ENCODE data around the gene VEZT.
A peak's percentile ranks its signal among the peaks of the same experiment; 100 is the strongest.
"Not testable (repeated sequence)": the region's sequence is repeated elsewhere in the genome, so short reads cannot be mapped to it uniquely, and the experiment has no call there.

Gene VEZT

GRCh38 chr12:95193139-95193538 is 24.5 kb upstream of the VEZT start:
- TF ChIP-seq Cebpa-rat (IDR thresholded peaks at IDR 0.05), result no peak
- Histone ChIP-seq H3K27ac (no peak overlapping the region), H3K4me3 (no peak overlapping the region), H3K4me2 (no peak overlapping the region), H3K9me3 (replicated peaks in 1 of 11) (peaks cover 0 to under 1% (median 0%) of the 10 kb centered on the region in 11 experiments; a peak in 1 of 22 replicates), H3K27me3 (no peaks in the 10 kb centered on the region), H3K36me3 (0 out of 22 replicates have a peak, but pooled peaks cover 0 to under 1% (median 0%) of the 10 kb centered on the region in 11 experiments), H4K20me1 (no peaks in the 10 kb centered on the region), H3K9ac (no peak overlapping the region), H3K4me1 (peaks cover 0 to 11% (median 3%) of the 10 kb centered on the region in 10 experiments; a peak in 6 of 20 replicates)

GRCh38 chr12:95195122-95195521 is 22.5 kb upstream of the VEZT start:
- Histone ChIP-seq H3K27me3 (no peaks in the 10 kb centered on the region), H3K4me2 (no peak overlapping the region), H3K9me3 (replicated peaks in 1 of 11) (peaks cover 0 to 6% (median 0%) of the 10 kb centered on the region in 11 experiments; a peak in 6 of 22 replicates), H3K9ac (no peak overlapping the region), H3K4me1 (peaks cover 0 to 21% (median 4%) of the 10 kb centered on the region in 10 experiments; a peak in 8 of 20 replicates), H4K20me1 (no peaks in the 10 kb centered on the region), H3K4me3 (no peak overlapping the region), H3K27ac (no peak overlapping the region), H3K36me3 (0 out of 22 replicates have a peak, but pooled peaks cover 0 to 5% (median 0%) of the 10 kb centered on the region in 11 experiments)
- TF ChIP-seq Cebpa-rat (IDR thresholded peaks at IDR 0.05), result no peak

GRCh38 chr12:95196875-95197569 is 20.6 kb upstream of the VEZT start:
- not testable (repeated sequence) for H3K9me3 ChIP-seq (replicated peaks in 1 of 11); H3K27me3 ChIP-seq; H3K36me3 ChIP-seq; H3K9ac ChIP-seq; H3K27ac ChIP-seq; H3K4me3 ChIP-seq; H3K4me2 ChIP-seq; H4K20me1 ChIP-seq
- peaks cover 11 to 40% (median 17%) of the 10 kb centered on the region in 10 experiments for H3K4me1 ChIP-seq

GRCh38 chr12:95197636-95198035 is 20.0 kb upstream of the VEZT start:
- Histone ChIP-seq H4K20me1 (no peaks in the 10 kb centered on the region), H3K27ac (no peak overlapping the region), H3K4me3 (no peak overlapping the region), H3K9ac (no peak overlapping the region), H3K9me3 (replicated peaks in 1 of 11) (peaks cover 0 to 6% (median 0%) of the 10 kb centered on the region in 11 experiments; a peak in 6 of 22 replicates), H3K4me1 (peaks cover 17 to 40% (median 23%) of the 10 kb centered on the region in 10 experiments), H3K4me2 (no peak overlapping the region), H3K27me3 (no peaks in the 10 kb centered on the region), H3K36me3 (0 out of 22 replicates have a peak, but pooled peaks cover 0 to 5% (median 0%) of the 10 kb centered on the region in 11 experiments)
- no peak for TF ChIP-seq Cebpa-rat (IDR thresholded peaks at IDR 0.05)

GRCh38 chr12:95198914-95199313 is 18.7 kb upstream of the VEZT start:
- Histone ChIP-seq H3K4me2 (0 out of 22 replicates have a peak overlapping the region, but pooled peaks of 1 of the 11 experiments have one; percentile 19), H3K9ac (no peak overlapping the region), H3K36me3 (0 out of 22 replicates have a peak, but pooled peaks cover 0 to 5% (median 0%) of the 10 kb centered on the region in 11 experiments), H3K27me3 (no peaks in the 10 kb centered on the region), H4K20me1 (no peaks in the 10 kb centered on the region), H3K4me1 (peaks cover 30 to 50% (median 36%) of the 10 kb centered on the region in 10 experiments), H3K27ac (no peak overlapping the region), H3K9me3 (replicated peaks in 1 of 11) (peaks cover 0 to 6% (median 0%) of the 10 kb centered on the region in 11 experiments; a peak in 6 of 22 replicates), H3K4me3 (no peak overlapping the region)
- TF ChIP-seq Cebpa-rat (IDR thresholded peaks at IDR 0.05), result no peak

- no peak overlapping the region for H3K9ac ChIP-seq
- no peak for TF ChIP-seq Cebpa-rat (IDR thresholded peaks at IDR 0.05)
- H3K27ac ChIP-seq, result no peak overlapping the region
- no peak overlapping the region for H3K4me3 ChIP-seq
- peaks cover 43 to 64% (median 49%) of the 10 kb centered on the region in 10 experiments for H3K4me1 ChIP-seq
- peaks cover 0 to 6% (median 0%) of the 10 kb centered on the region in 11 experiments; a peak in 6 of 22 replicates for H3K9me3 ChIP-seq (replicated peaks in 1 of 11)
- no peaks in the 10 kb centered on the region for H3K27me3 ChIP-seq
- peak overlapping the region in 5 of 11 experiments; percentile 15 to 88 (median 72); a peak in 6 of 22 replicates for H3K4me2 ChIP-seq
- H3K36me3 ChIP-seq, result 0 out of 22 replicates have a peak, but pooled peaks cover 0 to 5% (median 0%) of the 10 kb centered on the region in 11 experiments
- no peaks in the 10 kb centered on the region for H4K20me1 ChIP-seq
Measured at GRCh38 chr12:95200128-95200894, 17.3 kb upstream of the VEZT start.

- Histone ChIP-seq H3K27ac (peak overlapping the region in 3 of 11 experiments; percentile 61 to 81 (median 71); a peak in 3 of 22 replicates), H4K20me1 (no peaks in the 10 kb centered on the region), H3K36me3 (0 out of 22 replicates have a peak, but pooled peaks cover 0 to 5% (median 0%) of the 10 kb centered on the region in 11 experiments), H3K27me3 (no peaks in the 10 kb centered on the region), H3K9me3 (replicated peaks in 1 of 11) (peaks cover 0 to 6% (median 0%) of the 10 kb centered on the region in 11 experiments; a peak in 6 of 22 replicates), H3K4me1 (peaks cover 49 to 72% (median 56%) of the 10 kb centered on the region in 10 experiments), H3K9ac (no peak overlapping the region), H3K4me3 (no peak overlapping the region), H3K4me2 (peak overlapping the region in 9 of 11 experiments; percentile 15 to 91 (median 81); a peak in 13 of 22 replicates)
- no peak for TF ChIP-seq Cebpa-rat (IDR thresholded peaks at IDR 0.05)
Measured at GRCh38 chr12:95201056-95201670, 16.4 kb upstream of the VEZT start.

- Histone ChIP-seq H3K9ac (peak overlapping the region; percentile 22 to 61 (median 48); a peak in 15 of 22 replicates), H3K36me3 (peaks cover 0 to 13% (median 2%) of the 10 kb centered on the region in 11 experiments; a peak in 3 of 22 replicates), H3K27me3 (no peaks in the 10 kb centered on the region), H4K20me1 (no peaks in the 10 kb centered on the region), H3K4me1 (peaks cover 49 to 90% (median 58%) of the 10 kb centered on the region in 10 experiments), H3K4me3 (peak overlapping the region in 7 of 10 experiments; percentile 9 to 38 (median 17); a peak in 9 of 20 replicates), H3K9me3 (replicated peaks in 1 of 11) (peaks cover 0 to 13% (median 6%) of the 10 kb centered on the region in 11 experiments; a peak in 8 of 22 replicates), H3K27ac (peak overlapping the region; percentile 35 to 81 (median 72); a peak in 19 of 22 replicates), H3K4me2 (peak overlapping the region; percentile 72 to 91 (median 82))
- TF ChIP-seq Cebpa-rat (IDR thresholded peaks at IDR 0.05), result no peak
Measured at GRCh38 chr12:95202691-95203486, 14.7 kb upstream of the VEZT start.

Data from BLaER1 treated with 17β-estradiol and CSF1 and Interleukin-3, amounts not matched to agents 10 nM and 100 nM (cell line).